Adrenal gland (tissue), 12 donors: Measurements from ENCODE around the gene CPED1. TPM values are rescaled to one million over a fixed set of nuclear protein-coding genes. Genes with fewer than 3 reads are reported as not detected.

Experiments used
- DNase-seq, 7 donors: peaks; one replicate each; pipeline ENCODE4 v3.0.0-alpha.2; 2019 to 2020
- H3K27ac ChIP-seq, 5 donors: fragments of 200-600 bp; sonication (generic) in 4 of 5; 1 replicate in 3 of 5; 2 replicates in 2 of 5; pipeline versions ENCODE4 v1.5.1 to v1.8.0; 2016 to 2020; ENCODE audit warnings: mild to moderate bottlenecking in 1 of 5
- H3K27me3 ChIP-seq: fragments of 200-600 bp; 2 replicates; pipeline ENCODE4 v1.8.0; 2021
- H3K36me3 ChIP-seq, 2 donors: fragments of 200-600 bp; replicated peaks in 1 of 2; 1 replicate in 1 of 2; 2 replicates in 1 of 2; pipeline versions ENCODE4 v1.5.1 to v1.8.0; 2018 to 2022
- H3K4me1 ChIP-seq, 2 donors: fragments of 200-600 bp; replicated peaks in 1 of 2; 1 replicate in 1 of 2; 2 replicates in 1 of 2; pipeline versions ENCODE4 v1.5.1 to v1.8.0; 2018 to 2021
- H3K4me3 ChIP-seq, 4 donors: fragments of 200-600 bp; sonication (generic) in 3 of 4; one replicate each; pipeline ENCODE4 v1.5.1; 2016 to 2018
- H3K9me3 ChIP-seq, 3 donors: fragments of 200-600 bp; sonication (generic) in 1 of 3; replicated peaks in 1 of 3; 1 replicate in 2 of 3; 2 replicates in 1 of 3; pipeline versions ENCODE4 v1.5.1 to v1.8.0; 2016 to 2021
- POLR2A ChIP-seq, 2 donors: fragments of 450-650 bp; IDR thresholded peaks; one replicate each; pipeline ENCODE4 v1.6.1; 2017; ENCODE audit warnings: antibody characterized with exemption in 2 of 2, mild to moderate bottlenecking in 2 of 2, moderate library complexity in 1 of 2
- WGBS, 4 donors: extraction: QIAGEN DNeasy Blood & Tissue Kit in 2 of 4; methylation state at CpG; one replicate each; pipeline versions ENCODE4 v1.1.5 to v1.1.7; 2013 to 2017; 5-methylcytosine and 5-hydroxymethylcytosine counted together
- intact Hi-C, 2 donors: fragments of 100-400 bp; cut with DNase I; formaldehyde crosslinking; loops; one replicate each; pipeline versions ENCODE4 v1.14.1 to v1.15.0; 2022 to 2023
- polyA plus RNA-seq, 3 donors: library from polyadenylated mRNA; stranded (reverse); fragments of 200-250 nt in 2 of 3; fragments of 350-450 nt in 1 of 3; fragmentation: Illumina TruSeq in 1 of 3; extraction: RNeasy Lipid Tissue Mini Kit (QIAGEN cat#74804) in 1 of 3; gene quantifications; one replicate each; pipeline ENCODE4 v1.2.3, GENCODE V29; 2013 to 2014
- total RNA-seq, 9 donors: library from RNA; depleted of rRNA in 4 of 9; stranded (reverse); fragments of >200 nt in 4 of 9; fragments of 120-200 nt in 1 of 9; fragmentation: NEBNext Ultra II Directional in 1 of 9; extraction: Animal tissue kit (Norgen Biotek cat#: 25700) in 1 of 9; gene quantifications; one replicate each; pipeline versions ENCODE4 v1.1.0 to v1.2.4, GENCODE V29; 2013 to 2023
- TF ChIP-seq, protein P1 (sequence below), 6 experiments: fragments of 450-650 bp in 4 of 6; fragments of 200-600 bp in 2 of 6; sonication (generic) in 1 of 6; IDR thresholded peaks; 1 replicate in 5 of 6; 2 replicates in 1 of 6; pipeline versions ENCODE4 v1.5.1 to v1.8.0; 2016 to 2021; ENCODE audit warnings: antibody characterized with exemption in 6 of 6, mild to moderate bottlenecking in 2 of 6, moderate library complexity in 1 of 6
- donor health status: healthy with polysubstance abuse.
- donor health status: Bipolar disorder and iron deficiency.
- donor health status: DM: yes; HTN: yes; CAD: no.
- donor health status: DM: no; HTN: no; CAD: no.
- donor health status: DM: no; HTN: no; CAD: no.
- donor health status: DM: yes; HTN: yes; CAD: no.

CPED1 gene
- total and polyA plus RNA-seq, 12 donors = 5.2 to 72.2 (median 40.7) TPM

GRCh38 chr7:121261207-121261884, 272.8 kb downstream of the CPED1 start:
- Histone ChIP-seq H3K9me3 (no peaks in the 10 kb centered on the region), H3K27me3 (no peaks in the 10 kb centered on the region), H3K4me3 (no peak overlapping the region), H3K4me1 (no peaks in the 10 kb centered on the region), H3K27ac (no peak overlapping the region), H3K36me3 (no peaks in the 10 kb centered on the region)
- WGBS, 4 donors = 61 to 84% (median 72%) methylated on average over 3 of the region's 3 CpGs
- TF ChIP-seq, protein P1, sequence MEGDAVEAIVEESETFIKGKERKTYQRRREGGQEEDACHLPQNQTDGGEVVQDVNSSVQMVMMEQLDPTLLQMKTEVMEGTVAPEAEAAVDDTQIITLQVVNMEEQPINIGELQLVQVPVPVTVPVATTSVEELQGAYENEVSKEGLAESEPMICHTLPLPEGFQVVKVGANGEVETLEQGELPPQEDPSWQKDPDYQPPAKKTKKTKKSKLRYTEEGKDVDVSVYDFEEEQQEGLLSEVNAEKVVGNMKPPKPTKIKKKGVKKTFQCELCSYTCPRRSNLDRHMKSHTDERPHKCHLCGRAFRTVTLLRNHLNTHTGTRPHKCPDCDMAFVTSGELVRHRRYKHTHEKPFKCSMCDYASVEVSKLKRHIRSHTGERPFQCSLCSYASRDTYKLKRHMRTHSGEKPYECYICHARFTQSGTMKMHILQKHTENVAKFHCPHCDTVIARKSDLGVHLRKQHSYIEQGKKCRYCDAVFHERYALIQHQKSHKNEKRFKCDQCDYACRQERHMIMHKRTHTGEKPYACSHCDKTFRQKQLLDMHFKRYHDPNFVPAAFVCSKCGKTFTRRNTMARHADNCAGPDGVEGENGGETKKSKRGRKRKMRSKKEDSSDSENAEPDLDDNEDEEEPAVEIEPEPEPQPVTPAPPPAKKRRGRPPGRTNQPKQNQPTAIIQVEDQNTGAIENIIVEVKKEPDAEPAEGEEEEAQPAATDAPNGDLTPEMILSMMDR (IDR thresholded peaks at IDR 0.05) = no peak
- TF ChIP-seq POLR2A (IDR thresholded peaks at IDR 0.05) = no peak
- intact Hi-C loops = no loop called here
- no peak for DNase-seq

DNA sequence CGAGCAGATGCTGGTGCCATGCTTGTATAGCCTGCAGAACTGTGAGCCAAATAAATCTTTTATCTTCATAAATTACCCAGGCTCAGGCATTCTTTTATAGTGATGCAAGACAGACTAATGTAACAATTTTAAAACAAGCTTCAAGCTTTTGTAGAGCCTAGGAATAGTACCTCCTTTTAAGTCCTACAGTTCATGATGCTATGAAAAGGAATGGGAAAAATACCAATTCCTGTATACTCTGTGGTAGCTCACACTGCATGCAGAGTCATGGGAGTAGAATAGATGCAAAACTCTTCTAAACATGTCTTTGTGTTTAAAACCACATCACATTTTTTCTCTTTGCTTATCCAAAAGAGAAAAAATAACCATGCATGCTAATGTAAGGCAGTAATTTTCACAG, 273.7 kb downstream of the CPED1 start:
- no peaks in the 10 kb centered on the region for H3K36me3 ChIP-seq
- H3K27ac ChIP-seq = no peak overlapping the region
- no peak for DNase-seq
- H3K4me1 ChIP-seq = no peaks in the 10 kb centered on the region
- H3K9me3 ChIP-seq = no peaks in the 10 kb centered on the region
- no peaks in the 10 kb centered on the region for H3K27me3 ChIP-seq
- H3K4me3 ChIP-seq = no peak overlapping the region
- 77 to 92% (median 85%) methylated on average over 1 of the region's 1 CpG for WGBS, 4 donors
- intact Hi-C loops = no loop called here
- no peak for TF ChIP-seq POLR2A (IDR thresholded peaks at IDR 0.05)
- TF ChIP-seq, protein P1 (IDR thresholded peaks at IDR 0.05) = no peak

DNA sequence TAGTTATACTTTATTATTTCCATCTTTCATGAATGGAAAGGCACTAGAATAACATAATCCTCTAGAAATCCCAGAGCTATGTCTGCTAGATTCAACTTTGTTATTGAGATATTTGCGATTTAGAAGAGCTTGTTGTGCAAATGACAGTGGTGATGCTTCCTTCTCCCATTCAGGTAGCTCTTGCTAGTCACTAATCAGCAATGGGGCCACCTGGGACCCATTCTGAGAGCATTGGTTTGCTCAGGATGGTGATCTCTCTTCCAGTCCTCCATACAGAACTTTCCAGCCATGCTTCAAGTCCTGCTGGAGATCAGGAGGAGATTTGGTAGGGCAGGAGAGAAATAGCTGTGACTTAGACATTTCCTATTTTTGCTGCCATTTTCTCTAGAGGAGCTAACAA, 274.5 kb downstream of the CPED1 start:
- H3K9me3 ChIP-seq = no peaks in the 10 kb centered on the region
- H3K27me3 ChIP-seq = no peaks in the 10 kb centered on the region
- no peaks in the 10 kb centered on the region for H3K4me1 ChIP-seq
- H3K27ac ChIP-seq = no peak overlapping the region
- WGBS, 4 donors = 87 to 98% (median 95%) methylated on average over 1 of the region's 1 CpG
- DNase-seq = no peak
- H3K4me3 ChIP-seq = no peak overlapping the region
- intact Hi-C loops = no loop called here
- no peaks in the 10 kb centered on the region for H3K36me3 ChIP-seq
- TF ChIP-seq, protein P1 (IDR thresholded peaks at IDR 0.05) = no peak
- TF ChIP-seq POLR2A (IDR thresholded peaks at IDR 0.05) = no peak

- intact Hi-C loops = no loop called here
- Histone ChIP-seq H3K27me3 (no peaks in the 10 kb centered on the region), H3K36me3 (no peaks in the 10 kb centered on the region), H3K9me3 (no peaks in the 10 kb centered on the region), H3K4me1 (no peaks in the 10 kb centered on the region), H3K4me3 (no peak overlapping the region), H3K27ac (no peak overlapping the region)
- 78 to 90% (median 86%) methylated on average over 3 of the region's 3 CpGs for WGBS, 4 donors
- no peak for TF ChIP-seq POLR2A (IDR thresholded peaks at IDR 0.05)
- TF ChIP-seq, protein P1 (IDR thresholded peaks at IDR 0.05) = no peak
- DNase-seq = no peak
Observed at GRCh38 chr7:121266307-121266894, 277.9 kb downstream of the CPED1 start.
